Thoracic aorta (tissue), 2 donors: ENCODE data around the gene STK32C. TPM values are rescaled to one million over a fixed set of nuclear protein-coding genes. Genes with fewer than 3 reads are reported as not detected.

ENCODE experiments used
- ATAC-seq: fragments of 150-250 bp; one replicate; pipeline ENCODE4 v1.8.0; 2017; ENCODE audit warnings: low read depth; ENCODE audit not compliant: insufficient number of reproducible peaks, low FRiP score
- DNase-seq: peaks from one replicate; pipeline ENCODE4 v3.0.0-alpha.2; 2020; ENCODE audit warnings: low spot score
- H3K27ac ChIP-seq, 2 donors: fragments of 200-600 bp; sonication (generic); 1 replicate in 1 of 2; 2 replicates in 1 of 2; pipeline ENCODE4 v1.5.1; 2016; ENCODE audit warnings: mild to moderate bottlenecking in 2 of 2, moderate library complexity in 2 of 2
- H3K27me3 ChIP-seq: fragments of 200-600 bp; sonication (generic); replicated peaks from 2 replicates; pipeline ENCODE4 v1.6.0; 2016; ENCODE audit warnings: mild to moderate bottlenecking; ENCODE audit not compliant: insufficient read depth
- H3K36me3 ChIP-seq: fragments of 200-600 bp; sonication (generic); one replicate; pipeline ENCODE4 v1.5.1; 2016
- H3K4me1 ChIP-seq, 2 donors: fragments of 200-600 bp; sonication (generic); 1 replicate in 1 of 2; 2 replicates in 1 of 2; pipeline versions ENCODE4 v1.5.1 to v1.6.0; 2016; ENCODE audit warnings: low read depth in 2 of 2, mild to moderate bottlenecking in 1 of 2; ENCODE audit not compliant: control insufficient read depth in 1 of 2
- H3K4me3 ChIP-seq: fragments of 200-600 bp; sonication (generic); 2 replicates; pipeline ENCODE4 v1.5.1; 2016; ENCODE audit warnings: mild to moderate bottlenecking
- H3K9me3 ChIP-seq: fragments of 200-600 bp; sonication (generic); 2 replicates; pipeline ENCODE4 v1.5.1; 2016
- total RNA-seq, 2 donors: library from RNA; depleted of rRNA; stranded (reverse); fragments of >200 nt; gene quantifications; one replicate each; pipeline versions ENCODE4 v1.1.0 to v1.2.3, GENCODE V29; 2016
- TF ChIP-seq, protein P1 (sequence below): fragments of 200-600 bp; sonication (generic); IDR thresholded peaks from one replicate; pipeline ENCODE4 v1.5.1; 2019; ENCODE audit warnings: antibody characterized with exemption

Gene STK32C
- total RNA-seq, 2 donors from 2014 or later, result 1.1 to 4.2 TPM

- no peaks in the 10 kb centered on the region for H3K36me3 ChIP-seq
- no peak overlapping the region for H3K4me3 ChIP-seq
- no peaks in the 10 kb centered on the region for H3K4me1 ChIP-seq
- no peak for DNase-seq
- no peak for ATAC-seq
- no peak overlapping the region for H3K27ac ChIP-seq
- TF ChIP-seq, protein P1, sequence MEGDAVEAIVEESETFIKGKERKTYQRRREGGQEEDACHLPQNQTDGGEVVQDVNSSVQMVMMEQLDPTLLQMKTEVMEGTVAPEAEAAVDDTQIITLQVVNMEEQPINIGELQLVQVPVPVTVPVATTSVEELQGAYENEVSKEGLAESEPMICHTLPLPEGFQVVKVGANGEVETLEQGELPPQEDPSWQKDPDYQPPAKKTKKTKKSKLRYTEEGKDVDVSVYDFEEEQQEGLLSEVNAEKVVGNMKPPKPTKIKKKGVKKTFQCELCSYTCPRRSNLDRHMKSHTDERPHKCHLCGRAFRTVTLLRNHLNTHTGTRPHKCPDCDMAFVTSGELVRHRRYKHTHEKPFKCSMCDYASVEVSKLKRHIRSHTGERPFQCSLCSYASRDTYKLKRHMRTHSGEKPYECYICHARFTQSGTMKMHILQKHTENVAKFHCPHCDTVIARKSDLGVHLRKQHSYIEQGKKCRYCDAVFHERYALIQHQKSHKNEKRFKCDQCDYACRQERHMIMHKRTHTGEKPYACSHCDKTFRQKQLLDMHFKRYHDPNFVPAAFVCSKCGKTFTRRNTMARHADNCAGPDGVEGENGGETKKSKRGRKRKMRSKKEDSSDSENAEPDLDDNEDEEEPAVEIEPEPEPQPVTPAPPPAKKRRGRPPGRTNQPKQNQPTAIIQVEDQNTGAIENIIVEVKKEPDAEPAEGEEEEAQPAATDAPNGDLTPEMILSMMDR, result no peak
- no peaks in the 10 kb centered on the region for H3K27me3 ChIP-seq
- no peaks in the 10 kb centered on the region for H3K9me3 ChIP-seq
Measured at GRCh38 chr10:132226586-132227405, 81.0 kb downstream of the STK32C start.

DNA sequence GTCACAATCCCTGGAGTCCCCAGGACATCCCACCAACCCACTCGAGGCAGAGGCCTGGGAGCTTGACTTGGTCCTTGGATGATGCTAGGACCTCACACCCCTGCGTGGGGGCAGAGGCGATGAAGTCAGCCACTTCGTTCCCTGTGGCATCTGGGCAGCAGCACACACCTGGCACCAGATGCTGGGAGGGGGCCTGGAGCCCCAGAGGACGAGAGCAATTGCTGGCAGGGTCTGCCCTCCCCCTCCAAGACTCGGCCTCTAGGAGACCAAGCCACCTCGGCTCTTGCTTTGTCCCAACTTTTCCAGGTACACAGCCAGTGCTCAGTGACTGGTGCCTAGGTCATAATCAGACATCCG is 81.9 kb downstream of the STK32C start:
- Histone ChIP-seq H3K27me3 (no peaks in the 10 kb centered on the region), H3K36me3 (no peaks in the 10 kb centered on the region), H3K27ac (no peak overlapping the region), H3K4me1 (no peaks in the 10 kb centered on the region), H3K9me3 (no peaks in the 10 kb centered on the region), H3K4me3 (no peak overlapping the region)
- TF ChIP-seq, protein P1, result no peak
- no peak for ATAC-seq
- DNase-seq, result no peak

DNA sequence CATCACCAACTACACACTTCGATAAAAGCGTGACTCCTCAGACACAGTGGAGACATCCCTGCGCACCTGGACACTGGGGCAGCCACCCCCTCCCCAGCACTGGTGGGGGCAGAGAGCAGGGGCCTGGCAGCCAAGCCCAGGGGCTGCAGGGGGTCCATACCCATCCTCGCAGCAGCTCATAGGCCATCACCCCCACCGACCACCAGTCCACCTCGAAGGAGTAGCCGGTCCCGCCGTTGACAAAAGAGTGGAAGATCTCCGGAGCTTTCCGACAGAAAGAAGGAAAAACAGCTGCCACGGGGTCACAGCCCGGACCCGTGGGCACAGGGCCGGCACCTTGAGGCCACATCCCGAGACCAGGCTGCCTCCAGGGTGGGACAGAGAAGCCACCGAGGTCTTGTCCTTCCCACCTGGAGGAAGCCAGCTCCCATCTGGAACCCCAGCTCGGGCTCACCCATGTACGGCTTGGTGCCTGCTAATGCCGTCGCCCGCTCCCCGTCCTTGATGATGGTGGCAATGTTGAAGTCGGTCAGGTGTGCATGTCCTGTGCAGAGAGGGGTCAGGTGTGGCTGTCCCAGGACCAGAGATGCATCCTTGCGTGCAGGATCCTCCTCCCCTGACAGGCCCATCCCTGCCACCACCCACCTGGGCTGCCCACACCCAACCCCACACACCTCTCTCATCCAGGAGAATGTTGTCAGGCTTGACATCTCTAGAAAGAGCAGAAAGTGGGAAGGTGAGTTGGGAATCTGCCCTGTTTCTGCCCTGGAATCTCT is 82.5 kb downstream of the STK32C start:
- DNase-seq (no peak), ATAC-seq (no peak)
- TF ChIP-seq, protein P1, result no peak
- no peak overlapping the region for H3K27ac ChIP-seq
- no peaks in the 10 kb centered on the region for H3K9me3 ChIP-seq
- no peaks in the 10 kb centered on the region for H3K36me3 ChIP-seq
- no peaks in the 10 kb centered on the region for H3K27me3 ChIP-seq
- no peak overlapping the region for H3K4me3 ChIP-seq
- H3K4me1 ChIP-seq, result no peaks in the 10 kb centered on the region

- TF ChIP-seq, protein P1, result no peak
- H3K27me3 ChIP-seq, result no peaks in the 10 kb centered on the region
- H3K27ac ChIP-seq, result no peak overlapping the region
- ATAC-seq (no peak), DNase-seq (no peak)
- H3K9me3 ChIP-seq, result no peaks in the 10 kb centered on the region
- no peaks in the 10 kb centered on the region for H3K4me1 ChIP-seq
- no peak overlapping the region for H3K4me3 ChIP-seq
- H3K36me3 ChIP-seq, result no peaks in the 10 kb centered on the region
Measured at GRCh38 chr10:132224343-132225072, 83.2 kb downstream of the STK32C start.
